Central memory CD8-positive, alpha-beta T cell (primary cell): Measurements from ENCODE around the gene SNAPIN.
A peak's percentile ranks its signal among the peaks of the same experiment; 100 is the strongest.

Experiments
- ATAC-seq: fragments of 150-1000 bp; cut with Tn5 transposase; replicated peaks from 2 replicates; pipeline ENCODE4 v1.10.0; 2022; ENCODE audit warnings: mild to moderate bottlenecking, moderate FRiP score, moderate number of reproducible peaks; ENCODE audit not compliant: poor library complexity, severe bottlenecking; ENCODE audit errors: extremely low read depth
- DNase-seq, 2 donors: peaks; one replicate each; pipeline ENCODE4 v3.0.0; 2021; ENCODE audit warnings: low spot score in 2 of 2
- H3K27ac Mint-ChIP-seq: one replicate; pipeline ENCODE4 v1.8.0; 2022; ENCODE audit warnings: low read depth, mild to moderate bottlenecking, moderate library complexity, mixed read lengths
- H3K27me3 Mint-ChIP-seq: one replicate; pipeline ENCODE4 v1.8.0; 2022; ENCODE audit warnings: mixed read lengths
- H3K36me3 Mint-ChIP-seq: one replicate; pipeline ENCODE4 v1.8.0; 2022; ENCODE audit warnings: mild to moderate bottlenecking, moderate library complexity, mixed read lengths; ENCODE audit not compliant: insufficient read depth
- H3K4me1 Mint-ChIP-seq: one replicate; pipeline ENCODE4 v1.8.0; 2022; ENCODE audit warnings: mixed read lengths
- H3K4me3 Mint-ChIP-seq: one replicate; pipeline ENCODE4 v1.8.0; 2022; ENCODE audit warnings: mild to moderate bottlenecking, moderate library complexity, mixed read lengths
- H3K9me3 Mint-ChIP-seq: one replicate; pipeline ENCODE4 v1.8.0; 2022; ENCODE audit warnings: mixed read lengths

Gene SNAPIN

GRCh38 chr1:153678519-153679336 lies 20.2 kb downstream of the SNAPIN start, which contains the start of gene NPR1:
TSS of gene NPR1 (plus strand) at chr1:153678688. CDS start at chr1:153679109, 421 bp downstream.
- Mint-ChIP-seq H3K4me3 (peak within 1 kb of the TSS; percentile 68), H3K4me1 (peaks cover 27% of the 10 kb centered on the region)

GRCh38 chr1:153679337-153680119 lies 21.0 kb downstream of the SNAPIN start:
- H3K4me3 Mint-ChIP-seq: peak overlapping the region; percentile 68
- peaks cover 27% of the 10 kb centered on the region for H3K4me1 Mint-ChIP-seq
- H3K27ac Mint-ChIP-seq: no peak overlapping the region
- no peaks in the 10 kb centered on the region for H3K36me3 Mint-ChIP-seq
- H3K27me3 Mint-ChIP-seq: peaks cover 78% of the 10 kb centered on the region
- no peaks in the 10 kb centered on the region for H3K9me3 Mint-ChIP-seq
- ATAC-seq: peak; percentile 45
- peak in 1 of 2 donors; percentile 19 for DNase-seq

More at GRCh38 chr1:153678519-153679336, 20.2 kb downstream of the SNAPIN start, which contains the start of gene NPR1:
- Mint-ChIP-seq H3K36me3 (no peaks in the 10 kb centered on the region), H3K27me3 (peaks cover 70% of the 10 kb centered on the region), H3K27ac (peak within 1 kb of the TSS; percentile 87), H3K9me3 (no peaks in the 10 kb centered on the region)
- DNase-seq (peak in 1 of 2 donors; percentile 16), ATAC-seq (peak; percentile 67)

- H3K4me1 Mint-ChIP-seq: peaks cover 27% of the 10 kb centered on the region
- DNase-seq: no peak
- ATAC-seq: no peak
- H3K4me3 Mint-ChIP-seq: peak overlapping the region; percentile 68
- no peaks in the 10 kb centered on the region for H3K9me3 Mint-ChIP-seq
- H3K36me3 Mint-ChIP-seq: no peaks in the 10 kb centered on the region
- H3K27ac Mint-ChIP-seq: no peak overlapping the region
- peaks cover 81% of the 10 kb centered on the region for H3K27me3 Mint-ChIP-seq
Observed at GRCh38 chr1:153680120-153680403, 21.6 kb downstream of the SNAPIN start.

GRCh38 chr1:153682730-153683129 lies 24.2 kb downstream of the SNAPIN start:
- H3K27me3 Mint-ChIP-seq: peaks cover 85% of the 10 kb centered on the region
- H3K4me3 Mint-ChIP-seq: no peak overlapping the region
- H3K36me3 Mint-ChIP-seq: no peaks in the 10 kb centered on the region
- peaks cover 23% of the 10 kb centered on the region for H3K4me1 Mint-ChIP-seq
- H3K27ac Mint-ChIP-seq: no peak overlapping the region
- ATAC-seq (no peak), DNase-seq (no peak)
- no peaks in the 10 kb centered on the region for H3K9me3 Mint-ChIP-seq

- Mint-ChIP-seq H3K4me1 (peaks cover 12% of the 10 kb centered on the region), H3K27ac (no peak overlapping the region), H3K4me3 (no peak overlapping the region), H3K36me3 (no peaks in the 10 kb centered on the region), H3K27me3 (peaks cover 85% of the 10 kb centered on the region), H3K9me3 (no peaks in the 10 kb centered on the region)
- no peak for ATAC-seq
- no peak for DNase-seq
Observed at GRCh38 chr1:153683854-153684253, 25.4 kb downstream of the SNAPIN start.

- Mint-ChIP-seq H3K9me3 (no peaks in the 10 kb centered on the region), H3K4me3 (no peak overlapping the region), H3K36me3 (no peaks in the 10 kb centered on the region), H3K27me3 (peaks cover 79% of the 10 kb centered on the region), H3K4me1 (peaks cover 7% of the 10 kb centered on the region), H3K27ac (no peak overlapping the region)
- ATAC-seq (no peak), DNase-seq (no peak)
Observed at GRCh38 chr1:153684892-153685291, 26.4 kb downstream of the SNAPIN start.

- H3K4me3 Mint-ChIP-seq: no peak overlapping the region
Observed at GRCh38 chr1:153685544-153686340, 27.2 kb downstream of the SNAPIN start.

GRCh38 chr1:153687346-153688125 lies 29.0 kb downstream of the SNAPIN start:
- DNase-seq (no peak), ATAC-seq (no peak)
- Mint-ChIP-seq H3K27ac (no peak overlapping the region), H3K4me1 (no peaks in the 10 kb centered on the region), H3K4me3 (no peak overlapping the region), H3K27me3 (peaks cover 53% of the 10 kb centered on the region), H3K36me3 (no peaks in the 10 kb centered on the region), H3K9me3 (no peaks in the 10 kb centered on the region)

More at GRCh38 chr1:153685544-153686340, 27.2 kb downstream of the SNAPIN start:
- ATAC-seq (no peak), DNase-seq (no peak)
- H3K27ac Mint-ChIP-seq: no peak overlapping the region
- no peaks in the 10 kb centered on the region for H3K4me1 Mint-ChIP-seq
- H3K36me3 Mint-ChIP-seq: no peaks in the 10 kb centered on the region
- H3K27me3 Mint-ChIP-seq: peaks cover 70% of the 10 kb centered on the region
- H3K9me3 Mint-ChIP-seq: no peaks in the 10 kb centered on the region

GRCh38 chr1:153688276-153688675 lies 29.8 kb downstream of the SNAPIN start:
- Mint-ChIP-seq H3K4me3 (no peak overlapping the region), H3K9me3 (no peaks in the 10 kb centered on the region), H3K4me1 (no peaks in the 10 kb centered on the region), H3K36me3 (no peaks in the 10 kb centered on the region), H3K27me3 (peaks cover 45% of the 10 kb centered on the region), H3K27ac (no peak overlapping the region)
- DNase-seq (no peak), ATAC-seq (no peak)

GRCh38 chr1:153688736-153689328 lies 30.3 kb downstream of the SNAPIN start:
- Mint-ChIP-seq H3K36me3 (no peaks in the 10 kb centered on the region), H3K4me3 (no peak overlapping the region), H3K9me3 (no peaks in the 10 kb centered on the region), H3K27ac (no peak overlapping the region), H3K4me1 (no peaks in the 10 kb centered on the region), H3K27me3 (peaks cover 40% of the 10 kb centered on the region)
- no peak for ATAC-seq
- no peak for DNase-seq

- no peaks in the 10 kb centered on the region for H3K4me1 Mint-ChIP-seq
- DNase-seq (no peak), ATAC-seq (no peak)
- H3K4me3 Mint-ChIP-seq: no peak overlapping the region
- H3K27ac Mint-ChIP-seq: no peak overlapping the region
- H3K9me3 Mint-ChIP-seq: no peaks in the 10 kb centered on the region
- H3K27me3 Mint-ChIP-seq: peaks cover 5% of the 10 kb centered on the region
- H3K36me3 Mint-ChIP-seq: peaks cover 1% of the 10 kb centered on the region
Observed at GRCh38 chr1:153693466-153693865, 35.0 kb downstream of the SNAPIN start.
